Measurements from ENCODE around the gene NIPA2. TPM values are rescaled to one million over a fixed set of nuclear protein-coding genes. Genes with fewer than 3 reads are reported as not detected.
A peak's percentile ranks its signal among the peaks of the same experiment; 100 is the strongest.

The NIPA2 gene
- total RNA-seq, 1 donor from 2014 or later, result 43.6 TPM

DNA sequence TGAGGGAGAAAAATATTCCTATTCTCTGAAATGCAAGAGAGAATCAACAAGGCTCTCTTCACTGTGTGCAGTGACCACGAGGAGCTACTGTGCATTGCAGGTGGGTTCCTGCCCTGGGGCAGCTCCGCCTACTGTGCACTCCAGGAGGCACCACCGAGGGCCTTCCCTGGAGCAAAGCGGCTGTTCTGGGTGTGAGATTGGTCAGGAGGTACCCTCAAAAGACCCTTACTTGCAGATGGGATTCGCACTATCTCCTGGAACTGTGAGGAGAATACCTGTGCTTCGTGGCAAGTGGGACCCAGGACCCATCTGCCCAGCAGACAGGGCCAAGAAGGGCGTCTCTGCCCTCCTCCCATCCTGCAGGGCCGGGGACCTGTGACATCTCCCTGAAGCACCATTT lies 72.8 kb downstream of the NIPA2 start:
- H3K36me3 ChIP-seq, result peaks cover 100% of the 10 kb centered on the region
- no peak for ATAC-seq
- TF ChIP-seq, protein P1, sequence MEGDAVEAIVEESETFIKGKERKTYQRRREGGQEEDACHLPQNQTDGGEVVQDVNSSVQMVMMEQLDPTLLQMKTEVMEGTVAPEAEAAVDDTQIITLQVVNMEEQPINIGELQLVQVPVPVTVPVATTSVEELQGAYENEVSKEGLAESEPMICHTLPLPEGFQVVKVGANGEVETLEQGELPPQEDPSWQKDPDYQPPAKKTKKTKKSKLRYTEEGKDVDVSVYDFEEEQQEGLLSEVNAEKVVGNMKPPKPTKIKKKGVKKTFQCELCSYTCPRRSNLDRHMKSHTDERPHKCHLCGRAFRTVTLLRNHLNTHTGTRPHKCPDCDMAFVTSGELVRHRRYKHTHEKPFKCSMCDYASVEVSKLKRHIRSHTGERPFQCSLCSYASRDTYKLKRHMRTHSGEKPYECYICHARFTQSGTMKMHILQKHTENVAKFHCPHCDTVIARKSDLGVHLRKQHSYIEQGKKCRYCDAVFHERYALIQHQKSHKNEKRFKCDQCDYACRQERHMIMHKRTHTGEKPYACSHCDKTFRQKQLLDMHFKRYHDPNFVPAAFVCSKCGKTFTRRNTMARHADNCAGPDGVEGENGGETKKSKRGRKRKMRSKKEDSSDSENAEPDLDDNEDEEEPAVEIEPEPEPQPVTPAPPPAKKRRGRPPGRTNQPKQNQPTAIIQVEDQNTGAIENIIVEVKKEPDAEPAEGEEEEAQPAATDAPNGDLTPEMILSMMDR (IDR thresholded peaks at IDR 0.05), result no peak

GRCh38 chr15:22912256-22912655 lies 73.8 kb downstream of the NIPA2 start:
- Histone ChIP-seq H3K4me1 (no peaks in the 10 kb centered on the region), H3K4me3 (no peak overlapping the region), H3K27me3 (ENCODE audit: low read depth) (no peaks in the 10 kb centered on the region), H3K27ac (no peak overlapping the region), H3K36me3 (peaks cover 100% of the 10 kb centered on the region), H3K9me3 (no peaks in the 10 kb centered on the region)
- ATAC-seq, result no peak
- no peak for DNase-seq
- intact Hi-C loops (cut with DNase I), result no loop called here
- TF ChIP-seq, protein P1 (IDR thresholded peaks at IDR 0.05), result no peak

More for the DNA sequence above, 72.8 kb downstream of the NIPA2 start:
- Histone ChIP-seq H3K4me3 (no peak overlapping the region), H3K4me1 (no peaks in the 10 kb centered on the region), H3K27ac (no peak overlapping the region), H3K9me3 (no peaks in the 10 kb centered on the region), H3K27me3 (ENCODE audit: low read depth) (no peaks in the 10 kb centered on the region)
- DNase-seq, result no peak
- intact Hi-C loops (cut with DNase I), result no loop called here

GRCh38 chr15:22913646-22914380 lies 75.3 kb downstream of the NIPA2 start:
- Histone ChIP-seq H3K36me3 (peaks cover 100% of the 10 kb centered on the region), H3K27me3 (ENCODE audit: low read depth) (no peaks in the 10 kb centered on the region), H3K4me3 (no peak overlapping the region), H3K4me1 (no peaks in the 10 kb centered on the region), H3K27ac (no peak overlapping the region), H3K9me3 (no peaks in the 10 kb centered on the region)
- TF ChIP-seq, protein P1 (IDR thresholded peaks at IDR 0.05), result no peak
- DNase-seq (no peak), ATAC-seq (no peak)
- intact Hi-C loops (cut with DNase I), result no loop called here

DNA sequence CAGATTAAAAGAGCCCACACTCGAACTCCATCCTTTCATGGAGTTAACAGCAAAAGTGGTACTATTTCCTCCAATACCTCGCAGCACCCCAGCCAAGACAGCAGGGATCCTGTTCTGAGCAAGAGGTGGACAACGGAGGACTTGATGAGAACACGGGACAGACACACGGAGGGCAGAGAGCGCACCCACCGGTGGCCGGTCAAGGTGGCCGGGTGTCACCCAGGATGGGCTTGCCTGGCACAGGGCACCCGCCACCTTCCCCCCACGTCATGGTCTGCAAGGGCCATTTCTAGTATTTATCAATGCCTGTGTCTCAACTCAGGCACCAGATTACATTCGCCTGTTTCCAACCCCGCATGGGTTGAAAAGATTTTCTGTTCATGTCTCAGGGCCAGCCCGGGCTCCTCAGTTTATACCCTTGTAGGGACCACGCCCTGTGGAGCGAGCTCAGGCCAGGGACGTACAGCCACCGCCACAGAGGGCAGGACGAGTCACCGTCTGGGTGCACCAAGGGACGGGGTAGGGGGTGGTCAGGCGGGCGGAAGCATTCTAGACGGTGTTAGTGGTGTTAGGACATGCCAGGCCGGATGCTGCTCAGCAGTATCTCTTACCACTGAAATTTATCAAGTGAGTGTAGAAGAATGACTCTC lies 77.5 kb downstream of the NIPA2 start:
- TF ChIP-seq, protein P1 (IDR thresholded peaks at IDR 0.05), result no peak
- Histone ChIP-seq H3K27me3 (ENCODE audit: low read depth) (no peaks in the 10 kb centered on the region), H3K36me3 (peaks cover 86% of the 10 kb centered on the region), H3K9me3 (no peaks in the 10 kb centered on the region), H3K27ac (no peak overlapping the region), H3K4me3 (no peak overlapping the region), H3K4me1 (no peaks in the 10 kb centered on the region)
- intact Hi-C loops (cut with DNase I), result no loop called here
- ATAC-seq, result no peak
- peak; percentile 39 for DNase-seq

DNA sequence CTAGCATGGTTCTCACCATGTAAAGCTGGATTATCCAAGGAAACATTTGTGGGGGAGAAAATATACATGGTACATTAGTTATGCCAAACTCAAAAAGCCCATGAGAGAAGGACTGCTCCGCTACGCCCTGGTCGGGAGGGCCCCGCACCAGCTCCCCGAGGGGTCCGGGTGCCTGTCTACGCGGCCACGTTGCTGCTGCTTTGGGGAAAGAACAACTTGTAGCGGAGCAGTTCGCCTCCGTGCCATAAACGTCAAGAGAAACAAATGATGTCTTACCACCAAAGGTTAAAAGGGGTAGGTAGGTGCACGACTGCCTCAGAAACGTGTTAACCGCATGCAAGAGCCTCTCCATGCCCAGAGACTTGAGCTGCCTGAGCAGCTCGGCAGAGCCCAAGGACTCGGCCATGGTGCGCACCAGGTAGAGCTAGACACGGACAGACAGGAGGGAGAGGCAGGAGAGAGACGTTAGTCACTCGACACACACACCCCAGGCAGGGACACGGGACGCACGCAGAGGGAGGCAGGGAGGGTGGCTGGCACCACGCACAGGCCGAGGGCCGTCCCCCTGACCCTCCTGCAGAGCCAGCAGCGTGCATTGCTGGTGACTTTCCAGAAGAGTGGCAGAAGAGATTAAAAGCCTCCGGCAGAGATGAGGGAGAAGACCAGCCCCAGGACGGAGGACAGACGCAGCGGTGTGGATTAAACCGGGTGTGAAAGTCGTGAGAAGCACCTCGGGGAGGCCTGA lies 78.3 kb downstream of the NIPA2 start:
- TF ChIP-seq, protein P1 (IDR thresholded peaks at IDR 0.05), result no peak
- H3K4me3 ChIP-seq, result no peak overlapping the region
- no peak for ATAC-seq
- H3K9me3 ChIP-seq, result no peaks in the 10 kb centered on the region
- H3K4me1 ChIP-seq, result no peaks in the 10 kb centered on the region
- peaks cover 86% of the 10 kb centered on the region for H3K36me3 ChIP-seq
- no peak overlapping the region for H3K27ac ChIP-seq
- intact Hi-C loops (cut with DNase I), result no loop called here
- H3K27me3 ChIP-seq (ENCODE audit: low read depth), result no peaks in the 10 kb centered on the region
- peak; percentile 14 for DNase-seq

Measured in lower lobe of right lung (tissue), 2 donors.